Measurements from ENCODE around the gene ZFP69B.

The ZFP69B gene

GRCh38 chr1:40449684-40450494 lies at the start of gene ZFP69B:
Gene ZFP69B, plus strand, starts transcription at chr1:40450476. Its CDS starts 486 bp downstream, at chr1:40450962.
- DNase-seq (ENCODE audit: extremely low spot score, insufficient read length, low read depth) (peak; percentile 97), FAIRE-seq (peak; percentile 91)

DNA sequence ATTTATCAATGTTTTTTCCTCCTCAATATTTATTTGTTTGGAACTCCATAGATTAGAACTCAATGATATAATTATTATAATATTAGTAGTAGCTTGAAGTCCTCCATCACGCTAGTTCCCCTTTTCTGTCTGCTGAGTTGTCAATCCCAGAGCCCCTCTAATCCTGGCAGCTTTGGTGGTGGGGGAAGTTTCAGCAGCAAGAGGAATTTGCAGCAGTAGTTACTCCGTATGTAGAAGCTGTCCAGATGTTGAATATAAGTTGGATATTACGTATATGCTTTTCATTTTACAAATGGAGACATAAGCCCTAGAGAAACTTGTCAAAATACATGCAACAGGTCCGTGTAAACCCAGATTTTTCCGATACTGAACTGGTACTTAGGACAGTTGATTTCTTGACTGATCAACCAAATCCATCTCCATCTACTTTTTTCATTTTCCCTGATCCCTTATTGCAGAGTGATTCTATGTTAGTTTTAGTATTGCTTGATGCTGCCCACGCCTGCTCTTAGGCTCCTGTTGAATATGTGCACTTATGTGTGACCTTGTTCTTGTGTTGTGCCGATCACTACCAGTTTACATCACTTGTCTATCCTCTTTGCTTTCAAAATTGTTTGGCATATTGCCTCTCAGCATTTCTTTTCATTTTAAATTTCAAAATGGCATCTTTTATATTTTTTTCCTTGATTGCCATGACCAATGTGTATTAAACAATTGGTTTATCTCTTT lies 48.6 kb upstream of the ZFP69B start:
- no peak for FAIRE-seq
- no peak for DNase-seq (ENCODE audit: extremely low spot score, insufficient read length, low read depth)

GRCh38 chr1:40404670-40405462 lies 45.4 kb upstream of the ZFP69B start:
- DNase-seq (ENCODE audit: extremely low spot score, insufficient read length, low read depth): no peak

DNA sequence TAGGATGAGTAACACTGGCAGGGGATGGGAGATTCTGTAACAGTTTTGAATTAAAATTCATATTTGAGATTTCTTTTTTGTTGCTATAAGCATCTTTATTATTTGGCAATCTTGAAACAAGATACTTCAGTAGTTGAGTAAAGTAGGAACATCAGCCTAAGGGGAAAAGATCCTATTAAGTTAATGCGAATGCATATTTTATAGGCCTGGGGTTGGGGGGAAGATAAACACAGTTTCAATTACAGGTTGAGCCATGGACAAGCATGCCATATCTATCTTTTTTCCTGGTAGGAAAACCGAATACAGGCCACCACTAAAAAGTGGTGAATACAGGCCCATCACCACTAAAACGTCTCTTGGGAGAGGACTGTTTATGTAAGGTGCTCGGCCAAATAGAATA lies 44.5 kb upstream of the ZFP69B start:
- no peak for DNase-seq (ENCODE audit: extremely low spot score, insufficient read length, low read depth)
- FAIRE-seq: no peak

More at GRCh38 chr1:40404670-40405462, 45.4 kb upstream of the ZFP69B start:
- peak; percentile 89 for FAIRE-seq

GRCh38 chr1:40407453-40407852 lies 42.8 kb upstream of the ZFP69B start:
- FAIRE-seq (no peak), DNase-seq (ENCODE audit: extremely low spot score, insufficient read length, low read depth) (no peak)

GRCh38 chr1:40409467-40409866 lies 40.8 kb upstream of the ZFP69B start:
- FAIRE-seq: no peak

DNA sequence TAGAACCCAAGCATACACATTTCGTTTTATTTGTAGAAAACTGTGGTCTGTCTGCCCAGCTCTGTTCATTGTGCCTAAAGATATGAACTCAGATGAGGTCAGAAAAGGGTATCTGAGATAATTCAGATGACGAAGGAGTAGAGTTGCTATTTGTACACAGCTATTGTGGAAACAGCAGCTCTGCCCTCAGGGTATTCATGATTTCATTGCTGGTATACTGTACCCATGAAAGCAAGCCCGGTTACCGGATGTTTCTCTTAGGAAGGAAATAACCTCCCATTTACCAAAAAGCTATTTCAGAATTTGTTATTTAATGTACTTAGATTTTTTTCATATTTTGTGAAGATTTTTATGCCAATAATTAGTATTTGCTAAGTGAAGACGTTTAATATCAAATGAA lies 39.0 kb upstream of the ZFP69B start:
- FAIRE-seq: no peak
- DNase-seq (ENCODE audit: extremely low spot score, insufficient read length, low read depth): no peak

More at GRCh38 chr1:40409467-40409866, 40.8 kb upstream of the ZFP69B start:
- no peak for DNase-seq (ENCODE audit: extremely low spot score, insufficient read length, low read depth)

DNA sequence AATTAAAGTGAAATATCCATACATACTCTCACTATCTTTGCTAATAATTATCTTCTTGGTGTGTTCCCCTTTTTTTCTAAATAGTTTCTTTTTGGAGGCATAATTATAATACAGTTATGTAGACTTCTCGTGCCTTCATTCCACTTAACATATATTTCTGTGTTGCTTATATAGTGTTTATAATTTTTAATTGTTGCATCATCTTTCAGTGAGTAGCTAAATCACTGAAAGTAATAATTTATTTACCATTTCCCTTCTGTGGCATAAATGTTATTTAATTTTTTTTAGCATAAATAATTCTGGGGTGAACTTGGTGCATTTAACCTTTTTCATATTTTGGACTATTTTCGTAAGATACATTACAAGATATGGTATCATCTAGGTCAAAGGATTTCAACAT lies 38.4 kb upstream of the ZFP69B start:
- FAIRE-seq (no peak), DNase-seq (ENCODE audit: extremely low spot score, insufficient read length, low read depth) (no peak)

DNA sequence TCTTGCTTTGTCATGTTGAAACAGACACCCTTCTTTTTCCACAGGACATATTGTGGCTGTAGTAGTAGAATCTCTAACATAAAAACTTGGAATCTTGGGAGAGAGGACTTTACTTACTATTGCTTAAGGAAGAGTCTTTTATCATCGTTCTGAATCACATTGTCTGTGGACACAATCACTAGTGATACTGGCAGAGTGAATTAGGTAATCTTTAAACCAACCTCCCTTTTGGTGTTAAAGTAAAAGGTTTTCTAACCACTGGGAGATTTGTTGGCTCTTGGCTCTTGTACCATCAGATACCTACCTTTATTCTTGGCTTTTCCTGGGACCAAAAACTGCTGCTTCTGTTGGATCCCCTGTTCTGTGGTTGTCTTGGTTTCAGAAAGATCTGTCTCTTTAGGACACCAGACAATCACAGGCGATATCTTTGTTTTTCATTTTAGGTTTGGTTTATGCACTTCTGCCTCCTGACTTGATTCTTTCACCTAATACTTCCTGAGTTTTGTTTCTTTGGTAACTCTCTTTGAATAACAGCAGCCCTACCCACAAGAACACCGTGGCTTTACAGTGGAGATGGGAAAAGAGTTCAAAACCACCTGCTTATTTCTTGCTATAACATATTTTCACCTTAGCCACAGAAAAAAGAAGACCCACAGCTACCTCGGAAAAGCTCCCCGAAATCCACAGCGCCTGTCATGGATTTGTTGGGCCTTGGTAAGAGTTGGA lies 36.6 kb upstream of the ZFP69B start:
- FAIRE-seq: no peak
- DNase-seq (ENCODE audit: extremely low spot score, insufficient read length, low read depth): no peak

- FAIRE-seq: no peak
- DNase-seq (ENCODE audit: extremely low spot score, insufficient read length, low read depth): no peak
These were observed 35.9 kb upstream of the ZFP69B start for GRCh38 chr1:40414331-40414730.

GRCh38 chr1:40416709-40417108 lies 33.6 kb upstream of the ZFP69B start:
- DNase-seq (ENCODE audit: extremely low spot score, insufficient read length, low read depth): no peak
- no peak for FAIRE-seq

DNA sequence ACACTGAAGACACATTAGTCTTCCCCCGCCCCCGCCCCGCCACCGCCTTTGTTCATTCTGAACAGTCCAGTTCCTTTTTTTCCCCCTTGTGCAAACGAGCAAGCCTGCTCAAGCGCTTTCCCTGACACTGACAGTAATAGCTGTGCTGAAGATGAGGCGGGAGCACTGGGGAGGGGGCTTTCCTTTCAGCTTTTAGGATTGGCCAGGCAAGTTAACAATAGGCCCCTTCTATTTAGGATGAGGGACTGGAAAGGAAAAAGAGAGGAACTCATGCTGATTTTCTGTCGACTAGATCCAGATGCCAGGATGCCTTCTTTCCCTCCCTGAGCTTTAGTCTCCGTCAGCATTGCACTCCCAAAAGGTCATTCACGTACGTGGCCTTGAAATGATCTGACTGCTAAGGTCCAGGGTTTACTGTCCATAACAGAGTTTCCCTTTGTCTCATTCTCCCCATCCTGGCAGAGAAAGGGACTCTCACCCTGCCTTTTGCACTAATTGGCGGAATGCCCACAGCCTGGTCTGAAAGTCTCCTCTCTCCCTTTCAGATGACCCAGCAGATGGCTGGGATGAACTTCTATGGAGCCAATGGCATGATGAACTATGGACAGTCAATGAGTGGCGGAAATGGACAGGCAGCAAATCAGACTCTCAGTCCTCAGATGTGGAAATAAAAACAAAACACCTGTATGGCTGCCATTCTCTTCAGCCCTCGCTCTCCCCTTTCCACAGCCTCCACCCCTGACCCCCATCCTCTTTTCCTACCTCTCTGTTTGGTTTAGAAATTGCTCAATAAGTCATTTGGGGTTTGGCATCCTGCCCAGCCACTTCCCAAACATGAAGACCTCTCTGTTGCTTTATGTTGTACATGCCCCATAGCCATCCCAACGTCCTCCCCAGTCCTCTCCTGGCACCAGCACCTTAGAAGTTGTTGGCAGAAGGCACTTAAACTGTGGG lies 28.6 kb upstream of the ZFP69B start:
- DNase-seq (ENCODE audit: extremely low spot score, insufficient read length, low read depth) (no peak), FAIRE-seq (no peak)

DNA sequence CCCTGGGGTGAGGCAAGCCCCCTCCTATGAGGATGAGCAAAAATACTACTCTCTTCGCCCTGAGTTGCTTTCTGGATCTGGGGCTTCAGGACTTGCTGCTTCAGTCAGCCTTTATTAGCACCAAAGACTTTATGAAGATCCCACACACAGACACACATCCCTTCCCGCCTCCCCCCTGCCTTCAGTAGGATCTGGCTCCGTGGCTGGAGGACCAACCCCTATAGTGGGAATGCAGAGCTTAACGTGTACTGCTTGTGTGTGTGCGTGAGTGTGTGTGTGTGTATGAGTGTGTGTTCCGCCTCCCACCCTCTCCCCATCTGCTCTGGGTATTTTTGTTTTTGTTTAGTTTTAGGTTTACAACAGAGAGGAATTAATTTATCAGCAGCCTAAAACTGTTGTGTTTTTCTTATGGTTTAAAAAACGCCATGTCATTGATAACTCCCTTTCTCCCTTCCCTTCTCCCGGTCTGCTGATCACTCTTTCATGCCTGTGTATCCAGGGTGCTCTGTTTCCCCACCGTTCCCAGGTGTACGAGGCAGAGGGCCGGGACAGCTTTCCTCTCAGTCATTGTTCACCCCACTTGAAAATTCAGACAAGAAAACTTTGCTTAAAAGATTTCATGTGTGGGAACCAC lies 27.5 kb upstream of the ZFP69B start:
- FAIRE-seq (no peak), DNase-seq (ENCODE audit: extremely low spot score, insufficient read length, low read depth) (no peak)

DNA sequence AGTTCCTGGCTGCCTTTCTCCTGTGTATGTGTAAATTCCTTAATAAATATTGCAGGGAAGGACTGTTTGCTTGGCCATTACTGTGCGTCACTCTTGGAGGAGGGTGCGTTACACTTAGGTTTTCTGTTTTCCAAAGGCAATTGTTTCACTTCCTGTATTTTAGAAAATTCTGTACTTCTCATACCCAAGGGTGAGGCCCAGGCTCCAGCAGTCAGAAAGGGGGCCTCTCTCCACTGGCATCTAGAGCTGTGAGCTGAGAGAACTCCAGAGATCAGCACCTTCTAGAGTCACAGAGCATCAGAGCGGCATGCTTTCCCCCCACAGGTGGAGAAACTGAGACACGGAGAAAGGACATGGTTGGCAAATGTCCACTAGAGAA lies 27.0 kb upstream of the ZFP69B start:
- FAIRE-seq: no peak
- no peak for DNase-seq (ENCODE audit: extremely low spot score, insufficient read length, low read depth)

- FAIRE-seq: no peak
These were observed 26.2 kb upstream of the ZFP69B start for GRCh38 chr1:40423951-40424618.

GRCh38 chr1:40425198-40425597 lies 25.1 kb upstream of the ZFP69B start:
- FAIRE-seq: no peak

More at GRCh38 chr1:40423951-40424618, 26.2 kb upstream of the ZFP69B start:
- DNase-seq (ENCODE audit: extremely low spot score, insufficient read length, low read depth): no peak

GRCh38 chr1:40431385-40431784 lies 18.9 kb upstream of the ZFP69B start:
- FAIRE-seq: no peak

More at GRCh38 chr1:40425198-40425597, 25.1 kb upstream of the ZFP69B start:
- no peak for DNase-seq (ENCODE audit: extremely low spot score, insufficient read length, low read depth)

More at GRCh38 chr1:40431385-40431784, 18.9 kb upstream of the ZFP69B start:
- DNase-seq (ENCODE audit: extremely low spot score, insufficient read length, low read depth): no peak
